Esophagus squamous epithelium (tissue), 4 donors: ENCODE data around the gene FETUB.

Experiments used
- POLR2A ChIP-seq, 4 donors: fragments of 450-650 bp; IDR thresholded peaks; one replicate each; pipeline ENCODE4 v1.6.1; 2017; ENCODE audit warnings: antibody characterized with exemption in 4 of 4, mild to moderate bottlenecking in 4 of 4, moderate library complexity in 3 of 4
- TF ChIP-seq, protein P1 (sequence below), 6 experiments: fragments of 450-650 bp in 4 of 6; fragments of 200-600 bp in 2 of 6; sonication (generic) in 2 of 6; IDR thresholded peaks; one replicate each; pipeline ENCODE4 v1.5.1; 2016 to 2019; ENCODE audit warnings: antibody characterized with exemption in 6 of 6, mild to moderate bottlenecking in 4 of 6, moderate library complexity in 4 of 6

DNA sequence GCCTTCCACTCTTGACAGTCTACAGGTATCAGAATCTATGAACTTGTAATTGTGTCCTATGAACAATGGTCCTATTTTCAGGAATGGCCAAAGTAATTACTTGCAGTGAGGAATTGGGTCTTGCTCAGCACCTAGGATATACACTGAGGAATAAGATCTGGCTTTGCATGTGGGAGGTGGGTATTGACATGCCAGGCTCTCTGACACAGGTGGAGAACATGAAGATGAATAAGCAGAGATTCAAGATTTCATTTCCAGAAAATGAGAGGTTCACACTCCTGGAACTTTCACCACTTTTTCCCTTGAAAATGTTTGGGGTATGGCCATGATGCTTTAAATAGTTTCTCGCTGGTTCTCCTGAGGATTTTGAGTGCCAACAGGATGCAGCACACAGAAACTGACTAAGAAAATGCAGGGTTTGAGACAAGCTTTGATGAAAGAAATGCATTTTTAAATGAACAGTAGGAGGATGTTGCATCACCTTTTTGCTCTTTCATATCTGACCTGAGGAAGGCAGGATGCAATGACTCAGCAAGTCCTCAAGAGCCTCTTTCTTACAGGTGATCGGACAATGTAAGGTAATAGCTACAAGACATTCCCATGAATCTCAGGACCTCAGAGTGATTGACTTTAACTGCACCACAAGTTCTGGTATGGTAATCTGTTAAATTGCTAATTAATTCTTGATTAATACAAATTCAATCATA, 29.3 kb downstream of the FETUB start:
- TF ChIP-seq, protein P1, sequence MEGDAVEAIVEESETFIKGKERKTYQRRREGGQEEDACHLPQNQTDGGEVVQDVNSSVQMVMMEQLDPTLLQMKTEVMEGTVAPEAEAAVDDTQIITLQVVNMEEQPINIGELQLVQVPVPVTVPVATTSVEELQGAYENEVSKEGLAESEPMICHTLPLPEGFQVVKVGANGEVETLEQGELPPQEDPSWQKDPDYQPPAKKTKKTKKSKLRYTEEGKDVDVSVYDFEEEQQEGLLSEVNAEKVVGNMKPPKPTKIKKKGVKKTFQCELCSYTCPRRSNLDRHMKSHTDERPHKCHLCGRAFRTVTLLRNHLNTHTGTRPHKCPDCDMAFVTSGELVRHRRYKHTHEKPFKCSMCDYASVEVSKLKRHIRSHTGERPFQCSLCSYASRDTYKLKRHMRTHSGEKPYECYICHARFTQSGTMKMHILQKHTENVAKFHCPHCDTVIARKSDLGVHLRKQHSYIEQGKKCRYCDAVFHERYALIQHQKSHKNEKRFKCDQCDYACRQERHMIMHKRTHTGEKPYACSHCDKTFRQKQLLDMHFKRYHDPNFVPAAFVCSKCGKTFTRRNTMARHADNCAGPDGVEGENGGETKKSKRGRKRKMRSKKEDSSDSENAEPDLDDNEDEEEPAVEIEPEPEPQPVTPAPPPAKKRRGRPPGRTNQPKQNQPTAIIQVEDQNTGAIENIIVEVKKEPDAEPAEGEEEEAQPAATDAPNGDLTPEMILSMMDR (IDR thresholded peaks at IDR 0.05) = no peak
- TF ChIP-seq POLR2A (IDR thresholded peaks at IDR 0.05) = no peak
